NCI-H1417 treated with DMSO at 0.1 percent for 48 hours (cell line): ENCODE results near the gene TMEM30B.

ENCODE experiments used
- DNase-seq: peaks from one replicate; lab custom pipeline; 2025; lab: John Stamatoyannopoulos, UW

Gene TMEM30B

DNA sequence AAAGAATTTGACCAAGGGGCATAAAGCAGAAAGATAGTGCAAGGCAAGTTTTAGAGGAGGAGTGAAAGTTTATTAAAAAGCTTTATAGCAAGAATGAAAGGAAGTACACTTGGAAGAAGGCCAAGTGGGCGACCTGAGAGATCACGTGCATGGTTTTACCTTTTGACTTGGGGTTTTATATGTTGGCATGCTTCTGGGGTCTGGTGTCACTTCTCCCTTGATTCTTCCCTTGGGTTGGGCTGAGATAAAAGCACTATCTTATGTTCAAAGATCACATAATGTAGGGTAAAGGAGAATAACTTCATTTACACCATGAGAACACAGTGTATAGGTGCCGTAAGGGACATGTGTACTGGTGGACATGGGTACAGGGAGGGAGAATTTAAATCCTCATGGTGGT, 17.7 kb upstream of the TMEM30B start:
- DNase-seq = no peak

- DNase-seq = no peak
These were observed 16.4 kb upstream of the TMEM30B start for GRCh38 chr14:61297581-61297980.

- DNase-seq = no peak
These were observed 15.8 kb upstream of the TMEM30B start for GRCh38 chr14:61296719-61297502.

- no peak for DNase-seq
These were observed 15.0 kb upstream of the TMEM30B start for GRCh38 chr14:61296151-61296550.

DNA sequence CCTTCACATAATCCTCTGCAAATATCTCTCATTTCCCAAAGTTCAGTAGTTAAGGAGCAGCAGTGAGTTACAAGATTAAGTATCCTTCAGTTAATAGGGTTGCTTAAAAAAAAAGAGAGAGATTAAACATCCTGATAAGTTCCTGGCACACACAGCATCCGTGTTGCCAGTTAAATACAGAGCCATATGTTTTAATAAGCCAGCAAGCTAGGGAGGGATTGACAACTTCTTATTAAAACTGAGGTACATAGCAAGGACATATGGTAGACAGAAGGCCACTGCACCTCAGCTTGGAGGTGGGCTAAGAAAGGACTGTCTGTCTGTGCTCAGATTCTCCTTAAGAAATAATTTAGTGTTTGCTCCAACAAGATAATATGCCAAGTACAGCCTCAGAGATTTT, 9.6 kb upstream of the TMEM30B start:
- no peak for DNase-seq

DNA sequence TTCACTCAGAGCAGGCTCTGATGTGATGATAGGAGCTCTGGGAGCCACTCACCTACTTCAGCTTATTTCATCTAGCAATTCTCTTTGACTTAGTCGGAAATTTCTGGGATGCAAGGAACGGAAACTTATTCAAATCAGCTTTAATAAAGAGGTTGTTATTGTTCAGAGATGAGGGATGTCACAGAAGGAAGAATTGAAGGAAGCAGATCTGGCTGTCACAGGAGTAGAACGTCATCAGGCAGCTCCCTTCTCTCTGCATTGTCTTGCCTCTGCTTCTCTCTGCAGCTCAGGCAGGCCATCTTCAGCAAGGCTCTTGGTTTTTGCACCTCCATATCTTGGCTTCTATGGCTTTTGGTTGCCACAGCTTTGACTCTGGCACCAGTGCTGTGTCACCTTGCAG, 7.6 kb upstream of the TMEM30B start:
- DNase-seq = no peak

- no peak for DNase-seq
These were observed 7.1 kb upstream of the TMEM30B start for GRCh38 chr14:61288228-61288627.

DNA sequence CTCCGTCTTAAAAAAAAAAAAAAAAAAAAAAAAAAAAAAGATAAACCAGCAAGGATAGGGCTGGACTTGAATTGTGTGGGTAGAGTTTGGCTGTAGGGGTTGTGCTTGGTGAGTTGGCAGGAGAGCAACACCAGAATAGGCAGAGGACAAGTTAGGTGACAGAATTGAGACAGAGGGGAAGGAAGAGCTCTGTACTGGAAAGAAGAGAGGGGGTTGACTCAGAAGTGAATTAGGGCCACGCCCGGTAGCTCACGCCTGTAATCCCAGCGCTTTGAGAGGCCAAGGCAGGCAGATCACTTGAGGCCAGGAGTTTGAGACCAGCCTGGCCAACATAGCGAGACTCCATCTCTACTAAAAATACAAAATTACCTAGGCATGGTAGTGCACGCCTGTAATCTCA, 6.1 kb upstream of the TMEM30B start:
- DNase-seq = no peak

- no peak for DNase-seq
These were observed 4.2 kb upstream of the TMEM30B start for GRCh38 chr14:61285364-61285763.

- no peak for DNase-seq
These were observed 2.9 kb upstream of the TMEM30B start for GRCh38 chr14:61284001-61284400.

- DNase-seq = no peak
These were observed 1.6 kb upstream of the TMEM30B start for GRCh38 chr14:61282746-61283145.

GRCh38 chr14:61281948-61282275, 774 bp upstream of the TMEM30B start:
- no peak for DNase-seq

GRCh38 chr14:61280526-61281185, 482 bp downstream of the TMEM30B start:
- DNase-seq = peak; percentile 45

DNA sequence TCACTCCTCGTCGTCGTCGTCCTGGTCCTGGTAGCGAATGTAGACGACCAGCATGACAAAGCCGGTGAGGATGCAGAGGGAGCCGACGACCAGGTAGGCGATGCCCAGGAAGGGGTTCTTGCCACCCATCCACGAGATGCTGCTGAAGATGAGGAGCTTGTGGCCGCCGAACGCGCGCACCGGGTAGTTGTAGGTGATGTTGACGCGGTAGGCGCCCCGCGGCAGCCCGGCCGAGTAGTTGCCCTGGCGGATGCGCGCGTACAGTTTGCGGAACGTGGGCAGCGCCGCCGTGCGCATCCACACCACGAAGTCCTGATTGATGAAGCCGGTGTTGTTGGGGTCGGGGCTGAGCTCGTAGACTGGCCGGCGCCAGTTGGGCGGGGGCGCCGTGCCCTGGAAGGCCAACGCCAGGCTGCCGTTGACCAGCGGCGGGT, 1.0 kb downstream of the TMEM30B start:
- no peak for DNase-seq

DNA sequence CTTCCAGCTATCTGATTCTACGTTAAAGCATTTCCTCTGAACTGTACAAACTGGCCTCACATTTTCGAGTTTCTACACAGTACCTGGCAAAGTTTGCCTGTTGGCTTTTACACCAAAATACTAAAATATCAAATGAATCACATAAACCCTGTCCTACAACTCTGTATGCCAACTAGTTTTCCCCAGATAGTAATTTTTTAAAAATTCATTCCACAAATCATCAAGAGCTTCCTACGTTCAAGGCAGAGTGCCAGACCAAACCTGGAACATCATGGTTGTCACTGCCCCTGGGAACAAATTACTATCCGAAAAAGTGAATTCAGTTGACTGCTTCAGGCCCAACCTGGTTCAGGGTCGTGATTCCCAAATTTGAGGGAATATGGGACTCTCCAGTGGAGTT, 2.1 kb downstream of the TMEM30B start:
- no peak for DNase-seq

DNA sequence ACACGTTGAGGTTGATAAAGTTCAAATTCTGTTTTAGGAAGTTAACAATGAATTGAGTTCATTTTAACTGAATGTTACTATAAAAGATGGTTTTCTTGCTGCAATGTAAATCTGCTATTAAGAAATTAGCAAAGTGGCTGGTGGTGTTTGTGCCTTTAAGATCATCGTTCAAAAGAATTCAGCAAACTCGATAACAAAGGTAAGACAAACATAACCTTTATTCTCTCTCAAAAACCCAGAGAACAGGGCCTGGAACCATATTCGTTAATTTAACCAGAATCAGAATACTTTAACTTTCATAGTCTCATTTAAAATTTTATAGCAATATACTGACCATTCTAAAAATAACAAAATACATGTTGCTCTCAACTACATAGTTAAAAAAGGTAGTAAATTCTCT, 3.4 kb downstream of the TMEM30B start:
- no peak for DNase-seq

DNA sequence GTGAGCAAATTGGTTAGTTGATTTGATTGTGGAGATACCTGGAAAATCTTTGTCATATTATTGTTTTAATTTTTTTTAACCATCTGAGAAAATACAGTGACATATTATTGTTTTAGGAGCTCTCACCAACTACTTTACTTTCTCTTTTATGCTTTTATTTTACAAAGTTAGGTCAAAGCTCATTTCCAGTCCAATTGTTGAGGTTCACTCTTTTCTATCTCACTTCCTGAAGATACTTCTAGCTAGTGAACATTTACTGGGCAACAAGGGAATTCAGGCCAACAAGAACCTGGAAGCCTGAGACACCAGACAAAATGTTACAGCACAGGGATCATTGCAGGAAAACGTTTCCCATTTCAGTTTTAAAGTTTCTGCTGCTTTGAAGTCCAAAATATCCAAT, 3.9 kb downstream of the TMEM30B start:
- DNase-seq = no peak

GRCh38 chr14:61271552-61271951, 9.6 kb downstream of the TMEM30B start:
- DNase-seq = no peak

GRCh38 chr14:61270714-61271113, 10.4 kb downstream of the TMEM30B start:
- no peak for DNase-seq

GRCh38 chr14:61269321-61270083, 11.6 kb downstream of the TMEM30B start:
- DNase-seq = peak; percentile 61

DNA sequence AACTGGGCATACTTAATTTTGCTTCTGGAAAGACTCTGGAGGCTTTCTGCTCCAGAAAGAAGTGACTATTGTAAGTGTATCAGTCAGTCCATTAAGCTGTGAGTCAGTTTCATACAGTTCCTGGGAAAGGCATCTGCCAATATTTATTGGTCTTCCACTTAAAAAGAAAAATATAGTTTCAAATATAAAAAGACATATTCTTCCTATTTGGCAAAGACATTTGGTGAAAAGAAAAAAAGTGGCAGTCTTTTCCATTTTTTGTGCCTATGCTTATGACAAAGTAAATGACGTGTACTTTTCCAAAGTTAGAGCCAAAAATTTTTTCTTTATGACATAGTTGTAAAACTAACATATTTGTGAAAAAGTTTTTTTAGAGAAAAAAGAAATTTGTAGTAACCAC, 12.3 kb downstream of the TMEM30B start:
- DNase-seq = no peak

- no peak for DNase-seq
These were observed 14.0 kb downstream of the TMEM30B start for GRCh38 chr14:61266891-61267740.
